Raji (cell line): Measurements from ENCODE around the gene ADGRD1.

Experiments used
- POLR2A ChIP-seq: IDR thresholded peaks from 2 replicates; pipeline ENCODE4 v1.6.1; 2011; ENCODE audit warnings: low read depth, low read length, control low read depth; ENCODE audit not compliant: insufficient read depth

ADGRD1 gene

DNA sequence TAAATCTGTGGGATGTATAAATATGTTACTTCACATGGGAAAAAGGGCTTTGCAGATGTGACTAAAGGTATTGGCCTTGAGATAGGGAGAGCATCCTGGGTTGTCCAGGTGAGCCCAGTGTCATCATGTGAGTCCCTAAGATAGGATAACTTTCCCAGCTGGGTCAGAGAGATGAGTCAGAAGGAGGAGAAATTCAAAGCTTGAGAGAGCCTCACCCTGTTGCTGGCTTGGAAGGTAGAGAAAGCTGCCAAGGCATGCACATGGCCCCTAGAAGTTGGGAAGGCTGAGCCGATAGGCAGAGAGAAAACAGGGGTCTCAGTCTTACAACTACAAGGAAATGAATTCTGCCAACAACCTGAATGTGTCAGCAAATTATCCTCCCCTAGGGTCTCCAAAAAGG is 213.0 kb downstream of the ADGRD1 start:
- no peak for TF ChIP-seq POLR2A

DNA sequence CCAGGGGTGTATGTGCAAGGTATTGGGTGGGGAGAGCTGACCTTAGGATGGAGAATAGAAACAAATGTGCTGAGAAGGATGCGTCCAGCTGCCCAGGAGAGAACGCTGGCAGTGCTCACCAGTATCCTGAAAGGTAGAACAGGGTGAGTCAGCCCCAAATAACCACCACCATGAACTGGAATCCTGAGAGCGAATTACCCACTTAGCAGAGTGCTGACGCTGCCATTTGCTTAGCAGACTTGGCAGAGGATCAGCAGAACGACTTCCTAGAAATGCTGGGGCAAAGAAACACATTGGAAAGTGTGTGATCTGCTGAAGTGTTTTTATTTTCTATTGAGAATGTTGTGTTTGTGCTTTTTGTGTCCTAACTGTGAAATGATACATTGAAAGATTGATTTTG is 213.6 kb downstream of the ADGRD1 start:
- TF ChIP-seq POLR2A, result no peak

DNA sequence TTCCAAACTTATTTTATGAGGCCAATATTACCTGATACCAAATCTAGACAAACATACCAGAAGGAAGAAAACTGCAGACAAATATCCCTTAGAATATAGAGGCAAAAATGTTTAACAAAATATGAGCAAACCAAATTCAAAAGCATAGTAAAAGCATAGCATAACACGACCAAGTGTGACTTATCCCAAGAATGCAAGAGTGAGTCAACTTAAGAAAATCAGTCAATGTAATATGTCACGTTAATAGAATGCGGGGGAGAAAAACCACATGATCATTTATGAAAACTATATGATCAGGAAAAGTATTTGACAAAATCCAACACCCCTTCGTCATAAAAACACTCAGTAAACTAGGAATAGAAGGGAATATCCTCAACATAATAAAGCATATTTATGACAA is 217.3 kb downstream of the ADGRD1 start:
- TF ChIP-seq POLR2A, result no peak

DNA sequence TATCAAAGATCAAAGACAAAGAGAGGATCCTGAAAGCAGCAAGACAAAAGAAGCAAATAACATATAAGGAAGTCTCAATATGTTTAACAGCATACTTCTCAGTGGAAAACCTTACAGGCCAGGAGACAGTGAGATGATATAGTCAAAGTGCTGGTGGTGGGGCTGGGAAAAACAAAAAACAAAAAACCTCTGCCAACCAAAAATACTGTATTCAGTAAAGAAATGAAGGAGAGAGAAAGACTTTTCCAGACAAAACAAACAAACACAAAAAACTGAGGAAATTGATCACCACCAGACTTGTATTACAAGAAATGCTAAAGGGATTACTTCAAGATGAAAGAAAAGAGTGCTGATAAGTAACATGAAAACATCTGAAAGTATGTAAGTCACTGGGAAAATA is 221.2 kb downstream of the ADGRD1 start:
- no peak for TF ChIP-seq POLR2A

- TF ChIP-seq POLR2A, result no peak
These were observed 222.6 kb downstream of the ADGRD1 start for GRCh38 chr12:131176266-131176665.

DNA sequence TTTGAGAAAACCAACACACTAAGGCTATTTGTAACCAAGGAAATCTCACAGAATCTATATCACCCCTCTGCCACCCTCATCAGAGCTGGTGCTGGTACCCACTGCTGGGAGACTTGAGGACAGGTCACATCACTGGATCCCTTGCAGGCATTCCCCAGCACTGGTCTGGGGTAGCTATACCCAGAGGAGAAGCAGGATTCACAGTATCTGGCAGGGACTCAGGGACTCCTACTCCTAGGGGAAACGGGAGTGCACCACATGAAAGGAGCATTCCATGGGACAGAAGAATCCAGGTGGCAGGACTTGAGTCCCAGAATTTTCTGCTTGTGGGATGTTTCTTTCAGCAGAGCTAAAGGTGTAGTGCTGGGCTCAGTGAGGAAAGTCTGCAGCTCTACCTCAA is 223.2 kb downstream of the ADGRD1 start:
- TF ChIP-seq POLR2A, result no peak

GRCh38 chr12:131177599-131177998 is 223.9 kb downstream of the ADGRD1 start:
- no peak for TF ChIP-seq POLR2A

DNA sequence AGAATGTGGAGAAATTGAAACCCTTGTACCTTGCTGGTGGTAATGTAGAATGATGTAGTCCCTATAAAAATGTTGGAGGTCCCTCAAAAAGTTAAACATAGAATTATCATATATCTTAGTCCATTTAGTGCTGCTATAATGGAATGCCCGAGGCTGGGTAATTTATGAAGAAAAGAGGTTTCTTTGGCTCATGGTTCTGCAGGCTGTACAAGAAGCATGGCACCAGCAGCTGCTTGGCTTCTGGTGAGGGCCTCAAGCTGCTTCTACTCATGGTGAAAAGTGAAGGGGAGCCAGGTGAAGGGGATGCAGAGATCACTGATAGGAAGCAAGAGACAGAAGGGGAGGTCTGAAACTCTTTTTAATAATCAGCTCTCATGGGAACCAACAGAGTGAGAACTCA is 233.9 kb downstream of the ADGRD1 start:
- no peak for TF ChIP-seq POLR2A

DNA sequence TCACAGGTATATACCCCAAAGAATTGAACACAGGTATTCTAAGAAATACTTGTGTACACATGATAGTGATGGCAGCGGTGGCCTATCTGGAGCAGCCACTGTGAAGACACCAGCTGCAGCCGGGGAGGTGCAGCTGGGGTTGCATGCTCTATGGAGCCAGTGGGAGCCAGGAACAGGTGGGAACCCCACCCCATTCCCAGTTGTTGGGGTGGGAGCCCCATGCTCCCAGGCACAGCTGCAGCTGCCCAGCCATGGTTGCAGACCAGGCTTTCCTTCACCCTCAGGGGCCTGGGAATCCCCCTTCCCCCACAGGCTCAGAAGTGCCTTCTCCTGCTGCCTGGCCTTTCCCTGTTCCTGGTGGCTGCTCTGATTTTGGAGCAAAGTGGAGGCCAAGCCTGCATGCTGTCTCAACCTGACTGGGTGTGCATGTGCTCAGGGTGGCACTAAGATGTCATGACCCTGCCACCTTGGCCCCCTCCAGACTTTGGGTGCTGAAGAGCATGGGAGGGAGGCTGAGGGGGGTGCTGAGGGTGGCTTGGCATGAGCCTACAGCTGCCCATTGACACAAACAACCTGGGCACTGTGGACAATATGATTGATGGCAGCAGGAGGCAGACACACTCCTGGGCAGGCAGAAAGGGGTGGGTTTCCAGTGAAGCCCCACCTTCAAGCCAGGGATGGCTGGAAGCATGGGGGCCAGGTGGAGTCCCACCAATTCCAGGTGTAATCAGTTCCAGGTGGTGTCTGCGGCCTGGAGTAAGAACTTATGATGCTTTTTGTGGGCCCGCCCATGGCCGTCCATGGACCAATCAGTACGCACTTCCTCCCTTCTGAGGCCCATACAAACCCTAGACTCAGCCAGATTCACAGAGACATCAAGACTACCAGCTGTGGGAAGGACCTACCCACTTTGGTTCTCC is 234.7 kb downstream of the ADGRD1 start:
- TF ChIP-seq POLR2A, result no peak

DNA sequence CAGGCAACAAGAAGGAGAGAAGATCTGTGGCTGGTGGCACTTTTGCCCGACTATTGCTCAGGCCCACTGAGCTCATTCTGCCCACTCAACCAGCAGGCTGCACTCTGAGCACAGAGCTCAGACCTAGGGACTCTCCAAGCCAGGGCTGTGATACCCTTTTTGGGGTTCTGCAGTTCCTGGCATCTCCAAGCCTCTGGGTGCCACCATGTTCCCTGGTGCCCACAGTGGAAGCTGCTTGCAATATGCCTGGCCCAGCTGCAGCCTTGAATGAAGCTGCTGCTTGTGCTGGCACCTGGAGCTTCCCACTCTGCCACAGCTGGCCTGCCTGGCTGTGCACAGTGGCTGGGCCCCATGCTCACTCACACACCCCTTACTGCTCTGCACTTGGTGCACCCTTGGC is 236.1 kb downstream of the ADGRD1 start:
- TF ChIP-seq POLR2A, result no peak

GRCh38 chr12:131190965-131191364 is 237.3 kb downstream of the ADGRD1 start:
- TF ChIP-seq POLR2A, result no peak
